Hindlimb muscle (tissue), 1 donor: ENCODE data around the gene GGNBP2. TPM values are rescaled to one million over a fixed set of nuclear protein-coding genes. Genes with fewer than 3 reads are reported as not detected.

Experiments used
- DNase-seq: peaks from one replicate; pipeline ENCODE4 v3.0.0-alpha.2; 2013
- polyA plus RNA-seq: library from polyadenylated mRNA; unstranded; fragments of 120-200 nt; gene quantifications from one replicate; pipeline ENCODE4 v1.2.1, GENCODE V29; 2013; ENCODE audit not compliant: insufficient read length

Gene GGNBP2
- polyA plus RNA-seq, 1 donor: 62.4 TPM

DNA sequence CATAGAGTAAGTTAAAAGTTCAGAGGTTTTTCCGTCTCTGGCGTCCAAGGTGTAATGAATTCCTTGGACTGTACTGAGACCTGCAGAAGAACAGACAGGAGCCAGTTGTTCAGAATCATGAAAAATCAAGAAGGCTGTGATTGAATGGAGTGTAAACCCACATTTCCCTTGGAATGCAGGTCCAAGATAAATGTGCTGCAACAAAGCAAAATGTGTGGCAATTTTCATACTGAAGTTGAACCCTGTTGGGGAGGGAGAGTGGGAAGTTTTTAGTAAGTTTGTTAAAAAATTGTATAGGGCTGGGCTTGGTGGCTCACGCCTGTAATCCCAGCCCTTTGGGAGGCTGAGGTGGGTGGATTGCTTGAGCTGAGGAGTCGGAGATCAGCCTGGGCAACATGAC is 21.4 kb downstream of the GGNBP2 start:
- DNase-seq: no peak

DNA sequence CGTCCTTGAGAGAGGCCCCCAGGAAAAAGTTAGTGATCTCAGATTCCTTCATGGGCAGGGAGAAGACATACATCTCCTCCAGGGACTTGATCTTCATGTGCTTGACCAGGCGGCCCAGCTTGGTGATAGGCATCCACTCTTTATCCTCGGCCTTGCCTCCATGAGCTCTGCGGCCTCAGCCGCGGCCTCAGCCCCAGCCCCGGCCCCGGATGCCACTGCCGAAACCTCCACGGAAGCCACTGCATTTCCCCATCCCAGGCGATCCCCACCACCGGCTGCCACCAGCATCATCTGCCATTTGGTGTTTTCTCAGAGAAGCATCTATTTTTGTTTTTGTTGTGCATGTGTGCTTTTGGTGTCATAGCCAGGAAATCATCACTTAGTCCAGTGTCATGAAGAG is 30.3 kb downstream of the GGNBP2 start:
- no peak for DNase-seq

DNA sequence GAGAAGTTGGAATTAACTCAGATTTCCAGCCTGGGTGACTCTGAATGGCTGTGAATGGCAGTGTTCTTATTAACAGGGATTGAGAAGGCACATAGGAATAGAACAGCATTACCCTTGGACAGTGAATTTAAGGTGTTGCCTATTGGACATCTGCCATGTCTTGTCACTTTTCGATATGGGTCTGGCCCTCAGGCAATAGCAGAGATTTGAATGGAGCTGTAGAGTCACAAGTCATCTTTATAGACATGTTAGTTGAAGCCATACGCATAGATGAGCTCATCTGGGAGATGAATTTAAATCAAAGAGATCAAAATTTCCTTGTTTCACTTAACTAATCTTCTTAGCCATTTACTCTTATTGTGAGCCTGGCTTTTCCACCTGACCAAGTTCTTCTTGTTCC is 32.1 kb downstream of the GGNBP2 start:
- DNase-seq: no peak

GRCh38 chr17:36578671-36579070 is 34.0 kb downstream of the GGNBP2 start:
- no peak for DNase-seq

DNA sequence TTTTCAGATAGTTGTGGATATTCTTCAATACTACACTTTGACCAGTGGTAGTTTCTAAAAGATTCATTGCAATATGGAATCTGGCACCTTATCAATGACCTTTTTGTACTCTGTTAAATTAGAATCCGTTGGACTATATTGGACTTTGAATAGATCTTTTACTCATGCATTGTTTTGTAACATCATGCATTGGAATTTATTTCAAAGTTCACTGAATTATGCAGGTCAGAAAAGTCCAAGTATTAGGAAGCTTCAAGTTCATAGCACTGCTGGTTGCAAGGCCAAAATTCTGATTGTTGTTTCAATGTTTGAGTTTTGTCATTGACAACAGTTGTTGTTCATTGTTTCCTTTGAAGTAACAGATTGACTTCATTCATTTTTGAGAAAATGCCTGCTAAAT is 39.1 kb downstream of the GGNBP2 start:
- no peak for DNase-seq

GRCh38 chr17:36586138-36586537 is 41.4 kb downstream of the GGNBP2 start:
- DNase-seq: no peak

GRCh38 chr17:36590082-36590481 is 45.4 kb downstream of the GGNBP2 start:
- DNase-seq: no peak

GRCh38 chr17:36591434-36592315 is 47.0 kb downstream of the GGNBP2 start, which contains the start of gene DHRS11:
TSS of gene DHRS11 (plus strand) at chr17:36591879. CDS start at chr17:36592010, 131 bp downstream.
- peak; percentile 71 for DNase-seq

DNA sequence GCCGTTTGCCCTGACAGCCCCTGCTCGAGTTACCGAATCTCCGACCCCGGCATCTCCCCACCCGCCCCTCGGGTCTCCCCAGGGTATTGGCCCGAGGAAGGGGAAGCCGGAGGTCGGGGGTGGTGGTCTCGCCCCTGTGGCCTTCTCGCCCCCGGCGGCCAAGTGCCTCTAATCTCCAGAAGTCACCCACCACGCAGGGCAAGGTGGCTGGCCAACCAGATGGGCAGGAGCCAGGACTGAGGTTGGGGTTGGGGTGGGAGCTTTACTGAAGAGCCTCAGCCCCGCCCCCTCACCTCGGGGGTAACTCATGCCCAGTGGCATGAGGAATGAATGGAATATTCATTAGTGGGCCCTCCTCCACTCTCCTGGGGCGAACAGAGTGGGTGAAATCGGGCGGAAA is 47.6 kb downstream of the GGNBP2 start:
- no peak for DNase-seq

GRCh38 chr17:36592716-36593321 is 48.1 kb downstream of the GGNBP2 start:
- no peak for DNase-seq

- DNase-seq: no peak
Observed at GRCh38 chr17:36593656-36594316, 49.1 kb downstream of the GGNBP2 start.

DNA sequence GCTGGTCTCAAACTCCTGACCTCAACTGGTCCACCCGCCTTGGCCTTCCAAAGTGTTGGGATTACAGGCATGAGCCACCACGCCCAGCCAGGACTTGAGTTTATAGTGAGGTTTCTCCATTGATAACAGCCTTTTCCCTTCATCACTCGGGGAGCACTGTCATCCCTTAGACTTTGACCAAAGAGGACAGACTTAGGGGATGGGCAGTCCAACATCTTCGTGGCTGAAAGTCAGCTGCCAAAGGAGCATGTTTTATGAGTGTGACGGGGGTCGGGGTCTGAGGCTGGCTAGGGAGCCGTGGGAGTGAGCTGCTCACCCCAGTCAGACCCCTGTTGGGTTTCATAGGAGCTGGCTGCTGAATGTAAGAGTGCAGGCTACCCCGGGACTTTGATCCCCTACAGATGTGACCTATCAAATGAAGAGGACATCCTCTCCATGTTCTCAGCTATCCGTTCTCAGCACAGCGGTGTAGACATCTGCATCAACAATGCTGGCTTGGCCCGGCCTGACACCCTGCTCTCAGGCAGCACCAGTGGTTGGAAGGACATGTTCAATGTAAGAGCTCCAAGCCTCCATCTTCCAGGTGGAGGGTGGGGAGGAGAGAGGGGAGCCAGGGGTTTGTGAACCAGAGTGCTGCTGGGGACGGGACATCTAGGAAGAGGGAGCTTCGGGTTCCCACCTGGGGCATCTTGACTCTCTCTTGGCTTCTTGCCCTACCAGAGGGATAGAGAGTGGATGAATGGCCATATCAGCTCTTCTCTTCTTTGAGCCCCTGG is 50.1 kb downstream of the GGNBP2 start:
- DNase-seq: no peak

DNA sequence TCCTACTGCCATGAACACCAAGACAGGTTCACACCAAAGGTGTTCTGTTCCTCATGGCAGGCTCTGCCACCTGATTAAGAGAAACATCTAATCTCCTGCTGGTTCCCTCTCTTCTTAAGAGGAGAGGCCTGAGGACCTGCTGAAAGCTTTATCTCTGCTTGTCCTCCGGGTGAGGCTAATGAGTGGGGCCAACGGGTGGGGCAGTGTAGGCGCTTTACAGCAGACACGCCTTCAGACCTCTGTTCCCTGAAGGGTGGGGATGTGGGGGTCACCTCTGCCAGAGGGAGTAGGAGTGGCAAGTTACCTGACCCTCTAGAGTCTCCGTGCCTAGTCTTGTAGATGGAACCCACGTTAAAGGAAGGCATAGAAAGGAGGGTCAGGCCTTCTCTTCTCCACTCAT is 52.5 kb downstream of the GGNBP2 start:
- no peak for DNase-seq

DNA sequence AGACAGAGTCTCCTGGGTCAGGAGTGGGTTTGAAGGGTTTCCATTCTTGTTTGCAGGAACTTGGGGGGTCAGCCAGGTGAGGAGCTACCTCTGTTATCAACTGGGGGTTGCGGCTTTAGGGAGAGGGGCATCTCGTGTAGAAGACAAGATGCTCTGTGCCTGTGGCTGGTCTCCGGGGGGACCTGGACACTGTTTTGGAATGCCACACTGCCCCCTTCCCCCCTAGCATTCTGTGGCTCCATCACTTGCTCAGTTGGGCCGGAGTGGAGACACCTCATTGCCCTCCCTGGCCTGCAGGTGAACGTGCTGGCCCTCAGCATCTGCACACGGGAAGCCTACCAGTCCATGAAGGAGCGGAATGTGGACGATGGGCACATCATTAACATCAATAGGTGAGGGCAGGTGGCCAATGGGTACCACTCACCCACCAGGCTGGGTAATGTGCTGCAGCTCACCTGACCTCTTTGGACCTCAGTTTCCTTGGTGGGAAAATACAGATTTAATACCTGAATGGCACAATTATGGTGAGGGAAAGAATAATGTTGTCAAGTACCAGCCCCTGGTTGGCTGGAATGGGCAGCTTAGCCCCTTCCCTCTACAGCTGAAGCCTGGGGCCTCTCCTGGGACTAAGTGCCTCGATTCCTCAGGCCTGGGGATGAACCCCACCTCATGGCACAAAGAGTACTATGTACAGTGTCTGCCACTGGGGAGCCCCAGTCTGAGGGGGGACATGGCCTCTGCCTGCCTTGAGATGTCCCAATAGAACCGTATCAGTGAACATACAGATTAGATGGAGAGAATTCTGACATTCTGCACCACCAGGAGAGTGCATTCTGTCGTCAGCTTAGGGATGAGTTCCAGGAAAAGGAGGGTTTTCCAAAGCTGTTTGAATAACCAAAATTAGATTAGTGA is 53.4 kb downstream of the GGNBP2 start:
- no peak for DNase-seq

- no peak for DNase-seq
Observed at GRCh38 chr17:36598951-36599401, 54.3 kb downstream of the GGNBP2 start.

DNA sequence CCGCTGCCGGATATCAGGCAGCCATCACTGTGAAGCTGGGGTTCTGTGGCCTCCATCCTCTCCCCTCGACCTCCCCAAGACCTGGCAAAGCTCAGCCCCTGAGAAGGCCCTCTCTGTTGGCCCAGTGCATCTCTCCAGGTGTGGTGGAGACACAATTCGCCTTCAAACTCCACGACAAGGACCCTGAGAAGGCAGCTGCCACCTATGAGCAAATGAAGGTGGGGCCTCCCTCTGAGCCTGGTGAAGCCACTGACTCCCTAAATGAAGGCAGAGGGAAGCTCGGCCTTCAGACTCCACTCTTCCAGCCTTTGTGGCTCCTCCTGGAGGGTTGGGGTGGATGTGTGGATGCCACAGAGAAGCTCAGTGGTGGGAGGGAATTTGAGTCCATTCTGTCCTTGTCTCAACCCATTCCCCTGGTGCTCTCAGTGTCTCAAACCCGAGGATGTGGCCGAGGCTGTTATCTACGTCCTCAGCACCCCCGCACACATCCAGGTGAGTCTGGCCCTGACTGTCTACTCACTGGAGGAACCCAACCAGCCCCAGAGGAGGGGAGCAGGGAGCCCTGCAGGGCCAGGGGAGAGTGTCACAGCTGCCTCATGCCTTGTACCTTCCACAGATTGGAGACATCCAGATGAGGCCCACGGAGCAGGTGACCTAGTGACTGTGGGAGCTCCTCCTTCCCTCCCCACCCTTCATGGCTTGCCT is 55.0 kb downstream of the GGNBP2 start:
- DNase-seq: no peak

DNA sequence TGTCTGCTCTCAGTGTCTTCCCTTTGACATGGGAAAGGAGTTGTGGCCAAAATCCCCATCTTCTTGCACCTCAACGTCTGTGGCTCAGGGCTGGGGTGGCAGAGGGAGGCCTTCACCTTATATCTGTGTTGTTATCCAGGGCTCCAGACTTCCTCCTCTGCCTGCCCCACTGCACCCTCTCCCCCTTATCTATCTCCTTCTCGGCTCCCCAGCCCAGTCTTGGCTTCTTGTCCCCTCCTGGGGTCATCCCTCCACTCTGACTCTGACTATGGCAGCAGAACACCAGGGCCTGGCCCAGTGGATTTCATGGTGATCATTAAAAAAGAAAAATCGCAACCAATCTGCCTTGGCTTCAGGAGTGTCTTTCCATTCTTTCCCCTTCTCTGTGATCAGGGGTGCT is 55.7 kb downstream of the GGNBP2 start:
- no peak for DNase-seq

DNA sequence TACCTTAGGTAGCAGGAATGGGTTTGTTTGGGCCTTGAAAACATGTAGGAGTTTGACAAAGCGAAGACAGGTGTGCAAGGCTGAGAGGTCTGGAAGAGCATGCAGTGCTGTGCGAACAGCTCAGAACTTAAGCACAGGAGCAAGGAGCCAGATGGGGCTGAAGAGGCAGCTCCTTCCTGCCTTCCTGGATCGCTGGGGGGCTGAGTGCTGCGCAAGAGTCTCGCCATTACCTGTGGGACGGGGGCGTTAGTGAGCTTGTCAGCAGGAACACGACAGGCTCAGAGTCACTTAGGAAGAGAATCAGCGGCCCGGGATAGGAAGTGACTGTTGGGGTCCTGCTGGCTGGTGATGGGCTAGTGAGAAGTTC is 56.2 kb downstream of the GGNBP2 start:
- no peak for DNase-seq

DNA sequence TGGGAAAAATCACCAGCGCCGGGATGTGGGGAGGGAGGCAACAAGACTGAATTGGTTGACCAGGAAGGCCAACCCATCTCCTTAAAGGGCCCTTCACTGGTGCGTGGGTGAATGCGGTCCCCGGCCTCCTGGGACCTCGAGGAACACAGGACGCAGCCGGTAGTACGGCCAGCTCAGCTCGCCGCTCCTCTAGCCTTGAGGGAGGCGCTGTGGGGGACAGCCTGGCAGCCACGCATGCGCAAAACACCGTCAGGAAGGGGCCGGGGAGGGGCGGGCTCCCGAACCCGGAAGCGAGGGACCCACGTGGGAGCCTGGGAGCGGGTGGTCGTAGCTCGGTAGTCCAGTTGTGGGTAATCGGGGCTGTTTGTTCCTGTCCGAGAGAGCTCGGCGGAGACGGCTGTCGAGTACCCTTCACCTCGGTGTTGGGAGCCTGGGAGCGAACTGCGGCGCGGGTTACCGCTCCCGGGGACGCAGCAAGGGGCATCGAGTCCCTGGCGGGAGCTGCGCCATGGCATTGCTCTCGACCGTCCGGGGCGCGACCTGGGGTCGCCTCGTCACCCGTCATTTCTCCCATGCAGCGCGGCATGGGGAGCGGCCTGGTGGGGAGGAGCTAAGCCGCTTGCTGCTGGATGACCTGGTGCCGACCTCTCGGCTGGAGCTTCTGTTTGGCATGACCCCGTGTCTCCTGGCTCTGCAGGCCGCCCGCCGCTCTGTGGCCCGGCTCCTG is 56.7 kb downstream of the GGNBP2 start, which contains the start of gene MRM1:
MRM1 (plus strand) TSS at position 281 of the 727 bp plus-strand sequence; CDS start at position 509, 228 bp downstream.
- DNase-seq: peak; percentile 91
